Amniotic epithelial cell (primary cell): ENCODE results near the gene CDON.

Experiments
- DNase-seq: peaks from one replicate; pipeline ENCODE4 v3.0.0-alpha.2; 2010; ENCODE audit warnings: low read depth

CDON gene

GRCh38 chr11:126083829-126084607 lies 21.4 kb upstream of the CDON start:
- no peak for DNase-seq

GRCh38 chr11:126082251-126083109 lies 19.8 kb upstream of the CDON start:
- no peak for DNase-seq

- DNase-seq: no peak
These were observed 19.2 kb upstream of the CDON start for GRCh38 chr11:126081915-126082250.

GRCh38 chr11:126080161-126080941 lies 17.7 kb upstream of the CDON start:
- DNase-seq: no peak

GRCh38 chr11:126079621-126080124 lies 17.0 kb upstream of the CDON start:
- peak; percentile 15 for DNase-seq

GRCh38 chr11:126076641-126077040 lies 14.0 kb upstream of the CDON start:
- no peak for DNase-seq

- no peak for DNase-seq
These were observed 10.3 kb upstream of the CDON start for GRCh38 chr11:126072801-126073594.

GRCh38 chr11:126072141-126072741 lies 9.6 kb upstream of the CDON start:
- no peak for DNase-seq

- DNase-seq: no peak
These were observed 814 bp upstream of the CDON start for GRCh38 chr11:126063507-126063852.

GRCh38 chr11:126061707-126062678 lies 673 bp downstream of the CDON start:
- peak; percentile 36 for DNase-seq

GRCh38 chr11:126060757-126061171 lies 1.9 kb downstream of the CDON start:
- no peak for DNase-seq

- no peak for DNase-seq
These were observed 3.4 kb downstream of the CDON start for GRCh38 chr11:126059238-126059781.

GRCh38 chr11:126058105-126058874 lies 4.4 kb downstream of the CDON start:
- no peak for DNase-seq

GRCh38 chr11:126054882-126055281 lies 7.8 kb downstream of the CDON start:
- no peak for DNase-seq

- no peak for DNase-seq
These were observed 8.3 kb downstream of the CDON start for GRCh38 chr11:126054408-126054807.

- no peak for DNase-seq
These were observed 9.0 kb downstream of the CDON start for GRCh38 chr11:126053415-126054286.

- DNase-seq: no peak
These were observed 11.5 kb downstream of the CDON start for GRCh38 chr11:126051117-126051516.

GRCh38 chr11:126049159-126049558 lies 13.5 kb downstream of the CDON start:
- peak; percentile 3 for DNase-seq
